HAP-1 (cell line): ENCODE data around the gene PROB1.

Source experiments
- DNase-seq, 2 experiments: peaks; one replicate each; pipeline ENCODE4 v3.0.0-alpha.2; 2016 to 2020; ENCODE audit warnings: low spot score in 2 of 2
- H3K27me3 ChIP-seq: fragments of 250-450 bp; sonication (Bioruptor Pico); 2 replicates; pipeline ENCODE4 v1.5.1; 2020; ENCODE audit warnings: low read depth, mild to moderate bottlenecking, moderate library complexity
- H3K36me3 ChIP-seq: fragments of 250-450 bp; sonication (Bioruptor Pico); replicated peaks from 2 replicates; pipeline ENCODE4 v1.5.1; 2020; ENCODE audit warnings: mild to moderate bottlenecking
- H3K4me1 ChIP-seq: fragments of 250-450 bp; sonication (Bioruptor Pico); 2 replicates; pipeline ENCODE4 v1.5.1; 2020; ENCODE audit warnings: mild to moderate bottlenecking
- H3K4me3 ChIP-seq: fragments of 250-450 bp; sonication (Bioruptor Pico); 2 replicates; pipeline ENCODE4 v1.5.1; 2020; ENCODE audit warnings: mild to moderate bottlenecking, moderate library complexity
- H3K9me3 ChIP-seq: fragments of 250-450 bp; sonication (Bioruptor Pico); 2 replicates; pipeline ENCODE4 v1.5.1; 2020; ENCODE audit warnings: mild to moderate bottlenecking, moderate library complexity
- in situ Hi-C: fragments of 300-500 bp; cut with MboI; formaldehyde crosslinking; loops from 3 replicates; pipeline ENCODE4 v1.14.3; 2020; ENCODE audit warnings: low sequenced_read_pairs, inconsistent platforms, mixed read lengths

PROB1 gene

GRCh38 chr5:139407517-139407916 is 12.6 kb upstream of the PROB1 start:
- in situ Hi-C loops = no loop called here
- Histone ChIP-seq H3K4me3 (no peak overlapping the region), H3K9me3 (no peaks in the 10 kb centered on the region), H3K27me3 (no peaks in the 10 kb centered on the region), H3K36me3 (no peaks in the 10 kb centered on the region), H3K4me1 (peaks cover 12% of the 10 kb centered on the region)
- DNase-seq = no peak

- H3K4me3 ChIP-seq = no peak overlapping the region
- in situ Hi-C loops = no loop called here
These were observed 12.1 kb upstream of the PROB1 start for GRCh38 chr5:139406963-139407362.

GRCh38 chr5:139404484-139404840 is 9.6 kb upstream of the PROB1 start:
- no peak for DNase-seq
- Histone ChIP-seq H3K4me1 (peaks cover 12% of the 10 kb centered on the region), H3K4me3 (peak overlapping the region; percentile 47), H3K9me3 (no peaks in the 10 kb centered on the region), H3K27me3 (no peaks in the 10 kb centered on the region), H3K36me3 (peaks cover 4% of the 10 kb centered on the region; the same call in 1 of the 2 replicates)
- in situ Hi-C loops = no loop called here

More at GRCh38 chr5:139406963-139407362, 12.1 kb upstream of the PROB1 start:
- no peaks in the 10 kb centered on the region for H3K27me3 ChIP-seq
- peaks cover 12% of the 10 kb centered on the region for H3K4me1 ChIP-seq
- no peaks in the 10 kb centered on the region for H3K36me3 ChIP-seq
- no peaks in the 10 kb centered on the region for H3K9me3 ChIP-seq
- DNase-seq = no peak

- H3K9me3 ChIP-seq = no peaks in the 10 kb centered on the region
- peak; percentile 94 to 99 for DNase-seq
- H3K4me1 ChIP-seq = peaks cover 12% of the 10 kb centered on the region
- in situ Hi-C loops = no loop called here
- peaks cover 4% of the 10 kb centered on the region; the same call in 1 of the 2 replicates for H3K36me3 ChIP-seq
- H3K4me3 ChIP-seq = peak within 1 kb of the TSS; percentile 47
- H3K27me3 ChIP-seq = no peaks in the 10 kb centered on the region
These were observed 9.0 kb upstream of the PROB1 start, which contains the start of gene SPATA24 for GRCh38 chr5:139403787-139404483. Gene SPATA24, minus strand, starts transcription at chr5:139404089. Its CDS starts 29 bp downstream, at chr5:139404060.

GRCh38 chr5:139403418-139403786 is 8.5 kb upstream of the PROB1 start:
- in situ Hi-C loops = no loop called here
- H3K27me3 ChIP-seq = no peaks in the 10 kb centered on the region
- peak overlapping the region; percentile 47 for H3K4me3 ChIP-seq
- H3K36me3 ChIP-seq = peaks cover 4% of the 10 kb centered on the region; the same call in 1 of the 2 replicates
- no peaks in the 10 kb centered on the region for H3K9me3 ChIP-seq
- H3K4me1 ChIP-seq = peaks cover 12% of the 10 kb centered on the region
- no peak for DNase-seq

GRCh38 chr5:139402561-139403158 is 7.8 kb upstream of the PROB1 start:
- in situ Hi-C loops = no loop called here
- Histone ChIP-seq H3K27me3 (no peaks in the 10 kb centered on the region), H3K4me1 (peaks cover 12% of the 10 kb centered on the region), H3K4me3 (no peak overlapping the region), H3K36me3 (peaks cover 4% of the 10 kb centered on the region; the same call in 1 of the 2 replicates), H3K9me3 (no peaks in the 10 kb centered on the region)
- DNase-seq = peak; percentile 39 to 71

- in situ Hi-C loops = no loop called here
- Histone ChIP-seq H3K4me1 (peaks cover 12% of the 10 kb centered on the region), H3K9me3 (no peaks in the 10 kb centered on the region), H3K27me3 (no peaks in the 10 kb centered on the region), H3K36me3 (peaks cover 4% of the 10 kb centered on the region; the same call in 1 of the 2 replicates), H3K4me3 (no peak overlapping the region)
- DNase-seq = no peak
These were observed 6.6 kb upstream of the PROB1 start for GRCh38 chr5:139401546-139401945.

GRCh38 chr5:139399501-139400121 is 4.7 kb upstream of the PROB1 start:
- Histone ChIP-seq H3K27me3 (no peaks in the 10 kb centered on the region), H3K9me3 (no peaks in the 10 kb centered on the region), H3K4me1 (peaks cover 11% of the 10 kb centered on the region), H3K4me3 (no peak overlapping the region), H3K36me3 (peaks cover 4% of the 10 kb centered on the region; the same call in 1 of the 2 replicates)
- in situ Hi-C loops = no loop called here
- DNase-seq = no peak

- in situ Hi-C loops = no loop called here
These were observed 3.0 kb upstream of the PROB1 start for GRCh38 chr5:139397921-139398320.

GRCh38 chr5:139396691-139397090 is 1.8 kb upstream of the PROB1 start:
- Histone ChIP-seq H3K4me3 (no peak overlapping the region), H3K4me1 (peaks cover 4% of the 10 kb centered on the region), H3K9me3 (no peaks in the 10 kb centered on the region), H3K36me3 (peaks cover 4% of the 10 kb centered on the region; the same call in 1 of the 2 replicates), H3K27me3 (no peaks in the 10 kb centered on the region)
- in situ Hi-C loops = no loop called here
- DNase-seq = no peak

More at GRCh38 chr5:139397921-139398320, 3.0 kb upstream of the PROB1 start:
- H3K9me3 ChIP-seq = no peaks in the 10 kb centered on the region
- H3K4me1 ChIP-seq = peaks cover 2% of the 10 kb centered on the region
- no peak overlapping the region for H3K4me3 ChIP-seq
- DNase-seq = no peak
- no peaks in the 10 kb centered on the region for H3K27me3 ChIP-seq
- peaks cover 4% of the 10 kb centered on the region; the same call in 1 of the 2 replicates for H3K36me3 ChIP-seq

GRCh38 chr5:139395844-139396640 is 1.1 kb upstream of the PROB1 start:
- no peaks in the 10 kb centered on the region for H3K9me3 ChIP-seq
- no peaks in the 10 kb centered on the region for H3K27me3 ChIP-seq
- H3K4me1 ChIP-seq = peaks cover 4% of the 10 kb centered on the region
- no peak overlapping the region for H3K4me3 ChIP-seq
- in situ Hi-C loops = no loop called here
- no peak for DNase-seq
- H3K36me3 ChIP-seq = peaks cover 1% of the 10 kb centered on the region; the same call in 1 of the 2 replicates

- H3K27me3 ChIP-seq = no peaks in the 10 kb centered on the region
- DNase-seq = no peak
- no peaks in the 10 kb centered on the region for H3K36me3 ChIP-seq
- in situ Hi-C loops = no loop called here
- H3K4me1 ChIP-seq = peaks cover 4% of the 10 kb centered on the region
- H3K4me3 ChIP-seq = no peak overlapping the region
- H3K9me3 ChIP-seq = no peaks in the 10 kb centered on the region
These were observed 716 bp downstream of the PROB1 start for GRCh38 chr5:139394123-139394653.

GRCh38 chr5:139393497-139394122 is 1.3 kb downstream of the PROB1 start:
- in situ Hi-C loops = no loop called here
- Histone ChIP-seq H3K36me3 (no peaks in the 10 kb centered on the region), H3K4me3 (no peak overlapping the region), H3K27me3 (no peaks in the 10 kb centered on the region), H3K4me1 (peaks cover 4% of the 10 kb centered on the region), H3K9me3 (no peaks in the 10 kb centered on the region)
- DNase-seq = no peak
